Activated CD8-positive, alpha-beta memory T cell treated with anti-CD3 and anti-CD28 coated beads for 1 hour (primary cell): ENCODE measurements around the gene ALKBH3.

Experiments
- DNase-seq, 2 donors: peaks; one replicate each; pipeline ENCODE4 v3.0.0-alpha.2; 2020; ENCODE audit warnings: low read depth in 1 of 2; ENCODE audit errors: extremely low read depth in 1 of 2

ALKBH3 gene

DNA sequence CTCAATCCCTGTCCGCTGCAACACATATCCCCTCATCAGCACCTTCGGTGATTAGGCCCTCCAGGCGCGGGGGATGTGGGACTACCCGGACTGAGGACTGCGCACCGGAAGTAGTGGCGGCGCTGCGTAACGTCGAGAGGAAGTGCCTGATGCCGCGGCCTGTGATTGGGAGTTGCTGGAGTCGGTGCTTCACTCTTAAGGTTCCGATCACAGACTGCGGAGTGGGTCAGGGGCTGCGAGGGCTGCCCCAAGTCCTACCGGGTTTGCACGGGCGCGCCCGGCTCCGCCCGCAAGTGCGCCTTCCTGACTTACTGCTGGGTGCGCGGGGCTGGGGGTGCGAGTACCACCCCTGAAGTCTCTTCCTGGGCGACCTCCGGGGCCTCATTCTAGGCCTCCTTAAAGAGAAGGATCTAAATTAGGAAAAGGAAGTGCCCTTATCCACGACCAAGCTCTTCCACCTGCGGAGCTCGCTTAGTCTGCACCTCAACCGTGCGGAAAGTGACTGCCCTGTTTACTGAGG lies at the start of gene ALKBH3:
ALKBH3 (plus strand) TSS at position 192 of the 520 bp plus-strand sequence. CDS start 1,822 bp downstream, outside the sequence.
- DNase-seq, result peak; percentile 81 to 83

DNA sequence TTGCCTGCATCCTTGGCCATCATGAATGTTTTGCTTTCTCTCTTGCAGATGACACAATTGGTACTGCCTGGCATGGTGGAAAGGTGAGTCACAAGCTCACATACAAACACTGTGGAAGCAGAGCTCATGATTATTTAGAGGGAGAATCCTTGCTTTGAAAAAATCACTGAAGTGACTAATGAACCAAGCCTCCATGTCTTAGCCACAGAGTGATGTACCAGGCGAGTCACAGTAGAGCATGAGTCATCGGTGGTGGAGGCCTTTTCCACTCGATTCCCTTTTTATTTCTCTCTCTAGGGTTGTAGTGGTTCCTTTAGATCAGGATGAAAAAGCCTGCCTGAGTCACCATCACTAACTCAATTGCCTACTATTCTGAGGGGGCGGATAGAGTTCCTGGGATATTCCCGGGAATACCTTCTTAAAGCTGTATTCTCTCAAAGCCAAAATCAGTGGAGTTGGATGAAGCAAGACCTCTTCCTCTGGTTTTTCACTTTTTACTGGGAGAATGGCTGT lies 49.6 kb upstream of the ALKBH3 start:
- DNase-seq, result peak in 1 of 2 donors; percentile 2

DNA sequence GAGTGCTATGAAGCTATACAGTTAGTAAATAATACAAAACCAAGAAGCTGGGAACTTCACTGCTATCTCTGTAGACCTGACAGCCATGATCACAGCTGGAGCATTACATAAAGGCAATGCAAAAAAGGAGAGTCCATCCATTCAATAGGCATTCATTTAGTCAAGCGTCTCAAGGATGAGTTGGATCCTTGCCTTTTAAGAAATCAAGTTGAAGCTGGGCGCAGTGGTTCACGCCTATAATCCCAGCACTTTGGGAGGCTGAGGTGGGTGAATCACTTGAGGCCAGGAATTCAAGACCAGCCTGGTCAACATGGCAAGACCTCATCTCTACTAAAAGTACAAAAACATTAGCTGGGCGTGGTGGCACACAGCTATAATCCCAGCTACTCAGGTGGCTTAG lies 48.1 kb upstream of the ALKBH3 start:
- DNase-seq, result no peak

DNA sequence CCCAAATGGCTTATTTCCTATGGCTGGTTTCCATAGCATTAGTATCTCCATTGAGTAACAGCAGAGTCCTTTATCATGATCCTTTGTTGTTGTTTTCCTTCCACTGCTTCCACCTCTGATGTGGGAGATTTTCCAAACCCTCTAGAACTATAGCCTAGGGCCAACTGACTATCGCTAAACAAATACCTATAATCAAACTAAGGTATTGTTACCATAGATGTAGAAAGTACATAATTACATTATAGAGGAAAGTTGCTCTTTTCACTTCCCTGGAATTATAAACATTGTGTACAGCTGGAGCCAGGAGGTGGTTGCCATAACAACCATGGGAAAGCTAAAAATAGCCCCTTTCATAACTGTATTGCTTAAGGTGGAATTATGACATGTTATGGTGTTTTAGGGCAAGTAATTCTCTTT lies 47.0 kb upstream of the ALKBH3 start:
- no peak for DNase-seq

DNA sequence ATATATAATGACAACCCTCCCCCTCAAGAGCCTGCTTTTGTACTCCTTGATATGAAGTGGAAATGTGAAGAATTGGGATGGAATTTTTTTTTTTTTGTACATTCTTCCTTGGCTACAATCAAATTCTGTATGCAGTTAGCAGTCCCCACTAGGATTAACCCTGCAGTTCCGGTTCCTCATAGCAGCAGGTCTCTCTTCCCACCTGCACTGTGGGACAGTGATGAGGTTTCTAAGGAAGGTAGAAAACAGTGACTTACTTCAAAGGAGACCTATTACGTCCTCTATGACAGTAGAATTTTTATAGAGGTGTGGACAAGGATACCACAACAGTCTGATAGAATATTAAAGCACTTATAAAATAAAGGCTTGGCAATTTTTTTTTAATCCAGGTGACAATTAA lies 46.3 kb upstream of the ALKBH3 start:
- DNase-seq, result no peak

DNA sequence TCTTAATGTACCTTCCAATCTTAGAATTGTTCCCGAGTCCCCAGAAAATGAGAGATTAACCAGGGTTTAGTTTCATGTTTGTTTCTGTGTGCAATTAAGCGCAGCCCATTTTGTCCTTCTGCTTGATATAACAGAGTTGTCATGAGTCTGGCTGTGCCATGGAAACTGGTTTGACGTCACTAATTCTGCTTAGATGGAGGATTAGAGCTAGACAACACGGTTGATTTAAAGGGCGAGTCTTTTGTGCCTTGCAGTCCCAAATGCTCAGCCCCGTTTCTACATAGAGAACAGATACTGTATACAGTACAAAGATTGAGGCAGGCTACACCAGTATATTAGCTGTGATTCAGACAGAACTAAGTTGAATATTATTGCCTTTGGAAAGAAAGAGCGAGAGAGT lies 45.5 kb upstream of the ALKBH3 start:
- DNase-seq, result no peak

DNA sequence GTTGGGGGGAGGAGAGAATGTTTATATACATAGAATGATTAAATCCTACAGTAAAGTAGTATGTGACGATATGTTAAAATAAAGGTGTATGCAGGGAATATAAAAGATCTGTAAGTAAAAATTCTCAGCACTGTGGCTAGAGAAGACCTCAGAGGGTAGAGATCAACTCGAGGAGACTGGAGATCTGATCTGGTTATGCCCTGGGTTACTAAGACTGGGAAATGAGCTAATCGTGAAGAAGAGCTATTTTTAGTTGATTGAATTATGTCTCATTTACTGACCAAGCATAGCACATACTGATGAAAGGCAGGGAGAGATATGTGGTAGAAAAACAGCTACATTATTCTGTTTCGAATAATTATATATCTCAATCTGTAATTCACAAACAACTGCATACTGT lies 42.8 kb upstream of the ALKBH3 start:
- DNase-seq, result no peak

DNA sequence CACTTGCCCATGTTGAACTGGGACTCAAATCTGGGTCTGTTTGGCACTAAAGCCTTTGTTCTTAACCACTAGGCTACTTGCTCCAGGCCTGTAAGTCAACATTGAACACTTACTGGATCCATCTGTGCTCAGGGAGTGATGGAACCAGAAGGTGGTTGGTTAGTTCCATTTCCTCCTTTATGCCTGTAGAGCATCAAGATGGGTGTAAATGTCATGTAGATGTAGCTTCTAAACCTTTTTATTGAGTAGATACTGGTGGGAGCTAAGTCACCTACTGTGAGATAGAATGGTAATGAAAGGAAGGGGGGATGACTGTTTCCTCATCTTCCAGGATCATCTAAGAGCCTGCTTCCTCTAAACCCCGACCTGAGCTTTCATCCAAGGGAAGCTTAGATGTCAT lies 38.6 kb upstream of the ALKBH3 start:
- DNase-seq, result no peak

DNA sequence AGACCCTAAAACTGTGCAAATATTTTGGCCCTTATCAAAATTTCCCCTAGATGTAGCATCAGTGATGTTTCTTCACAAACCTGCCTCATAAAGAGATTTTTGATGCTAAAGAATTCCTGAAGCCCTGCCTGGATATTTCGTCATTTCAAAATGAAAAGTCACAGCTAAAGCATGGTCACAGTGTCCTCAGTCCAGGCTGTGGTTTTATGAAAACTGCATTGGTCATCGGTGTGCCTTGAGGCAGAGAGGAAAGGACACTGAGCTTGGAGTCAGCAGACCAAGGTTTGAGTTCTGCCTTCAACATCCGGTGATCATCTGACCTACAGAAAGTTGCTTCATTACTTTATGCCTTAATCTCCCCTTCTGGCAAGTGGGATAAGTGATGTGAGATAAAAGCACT lies 34.8 kb upstream of the ALKBH3 start:
- DNase-seq, result no peak

DNA sequence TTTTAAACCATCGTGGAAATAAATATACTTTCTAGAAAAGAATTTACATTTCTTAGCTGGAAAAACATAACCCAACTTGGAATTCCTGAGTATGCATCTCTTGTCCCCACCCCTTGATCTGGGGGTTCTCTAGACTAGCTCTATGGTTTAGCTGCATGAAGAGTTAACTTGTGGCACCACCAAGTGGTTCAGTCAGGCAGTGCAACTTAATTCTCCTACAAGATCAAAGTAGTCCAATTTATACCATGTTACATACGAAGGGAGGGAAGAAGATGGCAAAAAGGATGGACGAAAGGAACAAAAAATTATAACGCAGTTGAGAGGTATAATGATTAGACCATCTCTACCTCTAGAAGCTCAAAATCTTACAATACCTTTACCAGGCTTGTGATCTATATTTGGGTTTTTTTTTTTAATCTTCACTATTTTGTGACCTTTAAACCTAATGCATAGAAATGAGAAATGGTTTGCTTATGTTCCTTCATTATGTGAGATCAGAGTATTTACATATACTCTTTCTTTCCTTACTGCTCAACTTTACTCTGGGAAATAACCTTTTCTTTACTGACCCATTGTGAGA lies 28.5 kb upstream of the ALKBH3 start:
- DNase-seq, result peak in 1 of 2 donors; percentile 24

DNA sequence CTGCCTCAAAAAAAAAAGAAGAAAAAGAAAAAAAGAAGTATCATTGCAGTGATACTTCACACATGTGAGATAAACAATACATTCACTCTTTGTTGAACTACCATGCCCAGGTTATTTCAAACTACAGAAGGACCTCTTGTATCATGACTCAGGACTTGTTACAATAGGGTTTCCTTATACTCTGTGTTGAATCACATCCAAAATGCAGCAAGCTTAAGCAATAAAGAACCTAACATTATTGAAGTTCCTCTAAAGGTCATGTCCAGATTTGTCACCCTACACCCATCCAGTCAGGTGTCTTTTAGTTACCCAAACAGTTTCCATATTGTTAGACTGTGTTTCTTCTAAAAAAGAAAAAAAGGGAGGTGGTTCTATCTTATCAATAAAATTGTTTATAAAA lies 26.9 kb upstream of the ALKBH3 start:
- no peak for DNase-seq

DNA sequence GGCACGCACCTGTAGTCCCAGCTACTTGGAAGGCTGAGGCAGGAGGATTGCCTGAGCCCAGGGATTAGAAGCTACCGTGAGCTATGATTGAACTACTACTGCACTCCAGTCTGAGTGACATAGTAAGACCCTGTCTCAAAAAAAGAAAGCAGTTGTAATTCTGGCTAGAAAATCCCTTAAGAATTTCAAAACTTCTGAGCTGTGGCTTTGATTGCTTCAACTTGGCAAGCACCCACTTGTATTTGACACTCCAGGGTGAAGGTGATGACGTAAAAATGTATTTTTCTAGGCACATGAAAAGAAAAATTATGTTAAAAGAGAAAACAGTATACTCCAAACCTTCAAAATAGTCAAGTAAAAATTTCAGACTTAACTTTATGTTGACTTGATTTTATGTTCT lies 23.6 kb upstream of the ALKBH3 start:
- no peak for DNase-seq

DNA sequence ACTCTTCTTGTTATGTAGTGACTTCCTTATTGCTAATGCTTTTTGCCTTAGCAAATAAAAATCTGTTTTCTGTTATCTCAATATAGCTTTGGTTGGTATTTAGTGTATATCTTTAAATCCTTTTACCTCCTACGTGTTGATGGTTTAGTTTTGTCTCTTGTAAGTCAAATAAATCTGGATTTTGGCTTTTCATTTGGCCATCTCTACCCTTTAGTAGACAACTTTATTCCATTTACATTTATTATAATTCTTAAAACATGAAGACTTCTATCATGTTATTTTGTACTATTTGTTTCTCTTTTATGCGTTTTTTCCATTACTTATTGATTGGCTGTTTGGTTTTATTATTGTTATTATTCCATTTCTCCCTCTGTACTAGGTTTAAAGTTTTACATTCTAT lies 19.5 kb upstream of the ALKBH3 start:
- DNase-seq, result no peak

DNA sequence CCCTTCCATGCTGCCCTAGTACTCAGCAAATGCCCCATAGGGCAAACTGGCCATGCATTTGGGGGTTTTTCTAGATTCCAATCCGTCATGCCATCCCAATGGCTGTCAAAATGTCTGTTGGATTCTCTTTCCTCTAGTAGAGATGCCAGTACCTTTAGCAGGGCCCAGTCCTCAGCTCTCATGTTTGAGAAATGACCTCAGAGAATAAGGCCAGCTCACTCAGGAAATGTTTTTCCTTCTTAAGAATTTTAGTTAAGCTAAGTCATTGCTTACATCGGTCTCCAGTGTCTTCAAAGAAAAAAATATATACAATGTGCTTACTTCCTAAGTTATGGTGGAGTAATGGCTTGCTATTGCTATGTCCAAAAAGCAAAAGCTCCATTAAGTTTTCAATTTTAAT lies 14.1 kb upstream of the ALKBH3 start:
- DNase-seq, result no peak

DNA sequence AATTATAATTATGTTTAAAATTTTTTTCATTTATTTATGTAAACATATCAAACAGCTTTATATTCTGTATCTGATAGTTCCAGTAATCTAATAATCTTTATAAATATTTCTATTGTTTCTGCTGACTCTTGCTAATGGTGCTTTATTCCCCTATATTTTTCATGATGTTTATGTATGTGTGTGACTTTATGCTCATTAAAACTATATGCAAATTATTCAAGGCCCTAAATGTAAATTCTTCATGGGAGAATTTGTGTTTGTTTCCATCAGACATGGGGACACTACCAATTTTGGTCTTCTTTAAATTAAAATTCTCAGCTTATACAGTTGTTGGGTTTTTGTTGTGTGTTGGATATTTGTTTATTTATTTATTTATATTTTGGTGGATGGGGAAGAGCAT lies 13.7 kb upstream of the ALKBH3 start:
- DNase-seq, result no peak

DNA sequence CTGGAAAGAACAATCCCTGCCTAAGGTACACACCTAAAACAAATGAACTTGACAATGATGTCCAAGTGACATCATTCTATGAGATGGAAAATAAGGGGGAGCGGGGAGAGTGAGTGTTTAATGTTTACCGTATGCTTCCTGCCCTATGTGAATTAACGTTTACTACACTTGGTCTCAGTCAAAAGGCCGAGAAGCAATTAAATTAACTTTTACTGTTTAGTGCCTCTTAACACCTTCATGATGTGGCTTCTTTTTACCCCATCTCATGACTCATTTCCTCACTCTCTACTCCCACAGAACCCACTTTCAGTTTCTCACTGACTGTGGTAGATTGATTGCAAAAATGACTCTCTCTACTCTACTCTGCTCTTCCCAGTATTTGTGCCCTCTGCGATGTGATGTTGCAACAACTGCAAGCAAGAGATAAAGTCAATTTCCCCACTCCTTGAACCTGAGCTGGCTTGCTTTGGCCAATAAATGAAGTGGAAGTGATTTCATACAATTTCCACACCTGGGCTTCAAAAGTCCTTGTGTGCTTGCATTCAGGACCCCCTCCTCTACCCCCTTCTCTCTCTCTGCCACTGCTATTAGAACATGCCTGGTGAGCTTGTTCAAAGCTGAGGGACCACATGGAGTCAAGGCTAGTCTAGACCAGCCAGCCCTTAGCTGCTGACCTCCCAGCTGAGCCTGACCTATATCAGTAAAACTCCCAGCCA lies 11.6 kb upstream of the ALKBH3 start:
- no peak for DNase-seq

DNA sequence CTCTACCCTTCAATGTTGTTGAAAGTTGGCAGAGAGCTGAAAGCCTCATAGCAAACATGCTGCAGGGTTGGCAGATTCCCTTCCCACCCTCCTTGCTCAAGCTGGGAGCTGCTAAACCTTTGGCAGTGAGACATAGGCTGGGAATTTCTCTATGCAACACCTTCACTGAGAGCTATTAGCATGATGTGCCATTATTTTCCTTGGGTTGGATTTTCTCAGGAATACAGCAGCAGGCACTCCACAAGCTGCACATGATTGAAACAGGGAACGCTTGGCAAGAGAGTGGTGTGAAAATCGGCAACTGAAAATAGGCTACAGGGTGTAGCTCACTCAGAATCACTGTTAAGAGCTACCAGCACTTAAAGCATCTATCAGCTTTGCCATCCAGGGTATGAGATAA lies 9.6 kb upstream of the ALKBH3 start:
- DNase-seq, result no peak

DNA sequence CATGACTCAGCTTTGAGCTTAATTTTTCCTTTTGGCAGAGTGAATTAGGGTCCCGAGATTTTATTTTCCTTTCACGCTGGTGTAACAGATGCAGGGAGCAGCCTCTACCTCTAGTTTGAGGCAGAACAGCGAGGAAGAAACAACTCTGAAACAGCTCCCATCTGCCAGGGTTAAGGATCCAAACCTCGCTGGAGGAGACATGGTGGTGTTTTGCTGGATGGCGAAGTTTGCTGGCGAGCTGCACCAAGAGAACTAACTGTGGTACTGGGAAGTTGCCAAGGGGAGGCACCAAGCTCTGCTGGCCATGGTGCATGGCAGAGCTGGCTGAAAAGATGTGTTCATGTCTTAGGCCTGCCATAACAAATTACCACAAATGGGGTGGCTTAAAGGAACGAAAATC lies 7.6 kb upstream of the ALKBH3 start:
- no peak for DNase-seq

DNA sequence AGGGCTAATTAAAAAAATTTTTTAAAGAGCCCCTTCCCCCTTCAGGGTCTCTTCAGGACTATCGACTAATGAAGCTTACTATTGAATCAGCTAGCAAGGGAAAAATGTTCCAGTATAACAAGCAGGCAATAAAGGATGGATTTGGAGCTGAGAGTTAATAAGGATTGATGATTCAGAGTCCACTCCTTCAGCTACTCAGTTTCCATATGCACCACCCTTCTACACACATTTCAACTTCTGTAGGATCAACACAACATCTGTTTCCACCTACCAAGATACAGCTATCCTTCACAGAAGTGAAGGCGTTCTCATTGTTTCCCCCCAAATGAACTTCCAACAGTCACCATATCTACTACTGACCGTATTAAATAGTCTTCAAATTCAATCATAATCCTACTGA lies 6.6 kb upstream of the ALKBH3 start:
- no peak for DNase-seq

DNA sequence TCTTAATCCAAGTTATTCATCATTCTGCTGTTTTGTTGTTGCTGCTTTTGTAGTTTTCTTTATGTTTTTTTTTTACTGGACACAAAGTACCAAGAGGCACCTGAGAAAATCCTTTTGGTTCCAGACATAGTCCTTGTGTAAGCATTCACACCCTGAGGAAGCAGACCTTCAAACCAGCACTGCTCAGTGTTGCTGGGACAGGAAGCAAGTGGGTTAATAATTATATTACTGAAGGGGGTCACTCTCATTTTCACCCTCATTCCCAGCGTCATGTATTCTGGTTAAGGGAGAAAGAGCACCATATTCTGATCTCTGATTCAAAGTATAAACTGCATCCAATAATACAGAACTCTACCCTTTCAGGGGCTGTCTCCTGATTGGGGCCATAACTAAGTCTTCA lies 5.9 kb upstream of the ALKBH3 start:
- DNase-seq, result no peak

DNA sequence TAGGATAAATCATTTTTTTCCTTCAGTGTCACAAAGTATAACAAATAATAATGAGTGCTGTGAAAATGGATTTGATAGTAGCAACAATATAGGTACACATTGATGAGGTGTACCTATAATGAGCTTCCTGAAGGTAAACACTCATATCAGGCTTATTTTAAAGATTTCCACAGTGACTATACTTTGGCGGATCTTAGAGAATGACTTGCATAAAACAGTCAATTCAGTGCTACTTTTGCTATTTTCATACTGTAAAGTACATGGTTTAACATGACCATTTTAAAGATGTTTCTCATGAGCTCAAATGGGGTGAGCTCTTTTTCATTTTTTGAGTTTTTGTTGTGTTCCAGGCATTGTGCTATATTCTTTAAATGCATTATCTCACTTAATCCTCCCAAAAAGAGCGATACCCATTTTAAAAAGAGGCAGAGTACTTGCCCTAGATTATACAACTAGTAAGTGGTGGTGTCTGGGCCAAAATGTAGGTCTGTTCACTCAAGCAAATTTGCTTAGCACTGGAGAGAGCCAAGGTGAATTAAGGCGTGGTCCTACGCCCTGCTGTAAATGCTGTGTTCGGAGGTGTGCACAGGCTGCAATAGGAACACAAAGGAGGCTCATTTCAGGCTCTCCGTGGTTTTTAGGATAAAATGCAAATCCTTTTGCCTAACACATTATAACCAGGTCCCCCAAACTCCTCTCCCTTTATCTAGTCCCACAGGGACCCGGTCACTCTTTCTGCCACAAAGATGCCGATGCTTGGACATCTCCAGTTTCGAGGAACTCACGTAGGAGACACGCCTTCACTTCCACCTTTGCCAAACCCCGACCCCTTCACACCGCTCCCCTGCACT lies 617 bp upstream of the ALKBH3 start:
- no peak for DNase-seq

DNA sequence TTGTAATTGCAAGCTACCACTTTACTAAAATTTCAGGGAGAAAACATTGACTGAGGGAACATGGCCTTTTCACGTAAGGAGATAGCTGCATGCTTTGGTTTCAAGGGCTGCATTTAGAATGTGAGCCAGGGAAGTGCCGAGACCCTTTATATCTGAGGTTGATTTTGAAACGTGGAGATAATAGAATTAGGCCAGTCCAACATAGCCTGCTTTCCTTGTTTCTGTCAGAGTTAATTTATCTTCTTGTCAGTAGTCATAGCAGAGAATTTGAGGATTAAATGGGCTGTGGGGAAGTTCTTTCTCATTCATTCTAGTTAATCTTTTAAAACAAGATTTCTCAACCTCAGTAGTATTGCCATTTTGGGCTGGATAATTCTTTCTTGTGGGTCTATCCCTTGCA lies 12.2 kb downstream of the ALKBH3 start:
- DNase-seq, result no peak
